IMR-90 (cell line): ENCODE results near the gene SLC37A1. TPM values are rescaled to one million over a fixed set of nuclear protein-coding genes. Genes with fewer than 3 reads are reported as not detected.

ENCODE experiments used
- ATAC-seq: fragments of 200-7000 bp; cut with Tn5 transposase; 2 replicates; pipeline ENCODE4 v1.9.1; 2020; ENCODE audit warnings: low read depth, mild to moderate bottlenecking, moderate library complexity
- BruUV-seq: library from RNA; stranded (reverse); fragments of 400-500 nt; replicated peaks from 2 replicates; lab custom pipeline; 2021; lab: Mats Ljungman, UMichigan
- CTCF ChIA-PET: fragments of 300-600 bp; formaldehyde crosslinking; extraction: SDS; loops from one replicate; lab custom pipeline; 2021; ENCODE audit warnings: antibody characterized with exemption; lab: Yijun Ruan, JAX
- POLR2A ChIA-PET: fragments of 300-600 bp; sonication (Branson Sonifier 250); formaldehyde crosslinking; loops from one replicate; lab custom pipeline; 2022; ENCODE audit warnings: antibody characterized with exemption; ENCODE audit not compliant: unreplicated experiment; lab: Charles Lee
- DNase-seq: peaks from one replicate; pipeline ENCODE4 v3.0.0; 2013
- H2AFZ ChIP-seq: replicated peaks from 2 replicates; pipeline ENCODE3; 2013; ENCODE audit warnings: low read length, mild to moderate bottlenecking; ENCODE audit not compliant: poor library complexity
- H2AK5ac ChIP-seq: 2 replicates; pipeline ENCODE4 v1.6.1; 2013; ENCODE audit warnings: low read depth, low read length, inconsistent platforms
- H2AK9ac ChIP-seq: replicated peaks from 2 replicates; pipeline ENCODE3; 2013; ENCODE audit warnings: mild to moderate bottlenecking, low read depth, low read length, moderate library complexity; ENCODE audit not compliant: poor library complexity
- H2BK120ac ChIP-seq: 2 replicates; pipeline ENCODE4 v1.6.1; 2013; ENCODE audit warnings: low read depth, low read length, inconsistent platforms
- H2BK15ac ChIP-seq: 3 replicates; pipeline ENCODE4 v1.6.1; 2013; ENCODE audit warnings: low read depth, low read length, inconsistent platforms
- H2BK20ac ChIP-seq: 2 replicates; pipeline ENCODE4 v1.6.1; 2013; ENCODE audit warnings: low read depth, mild to moderate bottlenecking, inconsistent platforms, low read length, moderate library complexity
- H2BK5ac ChIP-seq: 2 replicates; pipeline ENCODE4 v1.6.1; 2013; ENCODE audit warnings: mild to moderate bottlenecking, low read depth, low read length, inconsistent platforms; ENCODE audit not compliant: poor library complexity, severe bottlenecking
- H3K14ac ChIP-seq: replicated peaks from 2 replicates; pipeline ENCODE4 v1.6.1; 2013; ENCODE audit warnings: low read depth, low read length, inconsistent platforms
- H3K18ac ChIP-seq: 2 replicates; pipeline ENCODE4 v1.6.1; 2013; ENCODE audit warnings: low read depth, low read length, control low read depth
- H3K23ac ChIP-seq: 2 replicates; pipeline ENCODE4 v1.6.1; 2013; ENCODE audit warnings: low read depth, low read length, inconsistent platforms
- H3K27ac ChIP-seq: 2 replicates; pipeline ENCODE4 v1.5.1; 2013; ENCODE audit warnings: mild to moderate bottlenecking, control low read depth, low read length; ENCODE audit not compliant: insufficient read depth
- H3K27me3 ChIP-seq: 2 replicates; pipeline ENCODE4 v1.6.1; 2013; ENCODE audit warnings: low read length; ENCODE audit not compliant: control insufficient read depth, insufficient read depth
- H3K36me3 ChIP-seq: 2 replicates; pipeline ENCODE4 v1.6.1; 2013; ENCODE audit warnings: low read length, mixed read lengths; ENCODE audit not compliant: control insufficient read depth, insufficient read depth
- H3K4ac ChIP-seq: 2 replicates; pipeline ENCODE4 v1.6.1; 2013; ENCODE audit warnings: low read depth, low read length, inconsistent platforms
- H3K4me1 ChIP-seq: 2 replicates; pipeline ENCODE4 v1.6.1; 2013; ENCODE audit warnings: low read length, mixed read lengths; ENCODE audit not compliant: control insufficient read depth, insufficient read depth
- H3K4me2 ChIP-seq: 2 replicates; pipeline ENCODE4 v1.6.1; 2013; ENCODE audit warnings: low read depth, mild to moderate bottlenecking, control low read depth, low read length, moderate library complexity
- H3K4me3 ChIP-seq: 2 replicates; pipeline ENCODE4 v1.5.1; 2013; ENCODE audit warnings: low read depth, mild to moderate bottlenecking, control low read depth, low read length, moderate library complexity; ENCODE audit not compliant: insufficient read depth
- H3K56ac ChIP-seq: 2 replicates; pipeline ENCODE4 v1.6.1; 2013; ENCODE audit warnings: low read length, inconsistent platforms; ENCODE audit not compliant: insufficient read depth; ENCODE audit errors: extremely low read depth
- H3K79me1 ChIP-seq, 2 experiments: 2 replicates each; pipeline ENCODE4 v1.6.1; 2013; ENCODE audit warnings: low read length in 2 of 2, inconsistent platforms in 1 of 2, low read depth in 1 of 2
- H3K9ac ChIP-seq: 2 replicates; pipeline ENCODE4 v1.6.1; 2013; ENCODE audit warnings: low read depth, low read length, control low read depth
- H3K9me1 ChIP-seq: 2 replicates; pipeline ENCODE4 v1.6.1; 2013; ENCODE audit warnings: low read length, inconsistent platforms; ENCODE audit not compliant: insufficient read depth
- H3K9me3 ChIP-seq: 2 replicates; pipeline ENCODE4 v1.6.1; 2013; ENCODE audit warnings: low read length; ENCODE audit not compliant: control insufficient read depth, insufficient read depth
- H4K20me1 ChIP-seq: 2 replicates; pipeline ENCODE4 v1.6.1; 2013; ENCODE audit warnings: low read length, inconsistent platforms; ENCODE audit not compliant: insufficient read depth
- H4K5ac ChIP-seq: 2 replicates; pipeline ENCODE4 v1.6.1; 2013; ENCODE audit warnings: mild to moderate bottlenecking, low read depth, low read length, control low read depth
- H4K8ac ChIP-seq, 2 experiments: 2 replicates each; pipeline ENCODE4 v1.6.1; 2013; ENCODE audit warnings: low read depth in 2 of 2, low read length in 2 of 2, control low read depth in 1 of 2, inconsistent platforms in 1 of 2
- H4K91ac ChIP-seq: 2 replicates; pipeline ENCODE4 v1.6.1; 2013; ENCODE audit warnings: low read depth, low read length, inconsistent platforms; ENCODE audit not compliant: insufficient read depth
- BHLHE40 ChIP-seq: fragments of 150-350 bp; IDR thresholded peaks from 2 replicates; pipeline ENCODE4 v1.6.1; 2016; ENCODE audit warnings: mild to moderate bottlenecking, low read depth, low read length
- CEBPB ChIP-seq: IDR thresholded peaks from 2 replicates; pipeline ENCODE4 v1.6.1; 2012; ENCODE audit warnings: low read depth, low read length, improper control_type of control experiment
- CHD1 ChIP-seq: IDR thresholded peaks from 2 replicates; pipeline ENCODE4 v1.6.1; 2012; ENCODE audit warnings: low read depth, low read length, improper control_type of control experiment
- CTCF ChIP-seq: conservative IDR thresholded peaks from 2 replicates; pipeline ENCODE4 v1.5.1; 2012; ENCODE audit warnings: mild to moderate bottlenecking, low read depth, low read length, improper control_type of control experiment
- ELK1 ChIP-seq: fragments of 150-350 bp; IDR thresholded peaks from 2 replicates; pipeline ENCODE4 v1.6.1; 2016; ENCODE audit warnings: low read depth, mild to moderate bottlenecking, low read length, moderate library complexity, borderline replicate concordance
- FOS ChIP-seq: fragments of 150-350 bp; IDR thresholded peaks from 2 replicates; pipeline ENCODE4 v1.6.1; 2016; ENCODE audit warnings: low read depth, low read length
- MAFK ChIP-seq: IDR thresholded peaks from 2 replicates; pipeline ENCODE4 v1.6.1; 2012; ENCODE audit warnings: low read depth, low read length, improper control_type of control experiment
- MAZ ChIP-seq: IDR thresholded peaks from 2 replicates; pipeline ENCODE4 v1.6.1; 2012; ENCODE audit warnings: low read depth, mild to moderate bottlenecking, low read length, improper control_type of control experiment, moderate library complexity, borderline replicate concordance
- MXI1 ChIP-seq: IDR thresholded peaks from 2 replicates; pipeline ENCODE4 v1.6.1; 2012; ENCODE audit warnings: low read depth, mild to moderate bottlenecking, low read length, moderate library complexity, borderline replicate concordance
- NFE2L2 ChIP-seq: fragments of 150-350 bp; IDR thresholded peaks from 2 replicates; pipeline ENCODE4 v1.6.1; 2016; ENCODE audit warnings: low read depth, mild to moderate bottlenecking, low read length
- POLR2A ChIP-seq: IDR thresholded peaks from 2 replicates; pipeline ENCODE4 v1.6.1; 2012; ENCODE audit warnings: mild to moderate bottlenecking, low read depth, low read length
- RAD21 ChIP-seq: IDR thresholded peaks from 2 replicates; pipeline ENCODE4 v1.6.1; 2012; ENCODE audit warnings: low read length, improper control_type of control experiment
- RCOR1 ChIP-seq: IDR thresholded peaks from 2 replicates; pipeline ENCODE4 v1.6.1; 2012; ENCODE audit warnings: mild to moderate bottlenecking, low read length, improper control_type of control experiment; ENCODE audit not compliant: insufficient replicate concordance
- RFX5 ChIP-seq: IDR thresholded peaks from 2 replicates; pipeline ENCODE4 v1.8.0; 2012; ENCODE audit warnings: low read depth, mild to moderate bottlenecking, low read length, moderate library complexity
- USF2 ChIP-seq: fragments of 150-350 bp; IDR thresholded peaks from 2 replicates; pipeline ENCODE4 v1.6.1; 2017; ENCODE audit warnings: mild to moderate bottlenecking, antibody characterized with exemption, low read length, low read depth
- WGBS, 2 experiments: methylation state at CpG; one replicate each; pipeline versions ENCODE4 v1.1.5 to v1.1.7; 2013; ENCODE audit warnings: missing lambda C conversion rate in 2 of 2; ENCODE audit not compliant: insufficient read length in 1 of 2; ENCODE audit errors: extremely low coverage in 2 of 2; 5-methylcytosine and 5-hydroxymethylcytosine counted together
- dilution Hi-C: fragments of 300-500 bp; cut with HindIII; formaldehyde crosslinking; loops from one replicate; pipeline ENCODE4 v1.14.3; 2018; ENCODE audit warnings: low sequenced_read_pairs; ENCODE audit not compliant: unreplicated experiment
- in situ Hi-C: fragments of 300-500 bp; cut with MboI; formaldehyde crosslinking; loops from 3 replicates; pipeline ENCODE4 v1.14.3; 2019; ENCODE audit warnings: low sequenced_read_pairs, inconsistent platforms, mixed read lengths
- intact Hi-C: fragments of 100-400 bp; cut with micrococcal nuclease; formaldehyde crosslinking; loops from 2 replicates; pipeline ENCODE4 v1.10.0; 2022
- polyA plus RNA-seq, 3 experiments: library from polyadenylated mRNA; depleted of rRNA; stranded (reverse); fragments of >200 nt; gene quantifications; 2 replicates each; pipeline ENCODE4 v1.2.3, GENCODE V29; 2012; ENCODE audit warnings: low replicate concordance in 1 of 3
- total RNA-seq: library from RNA; depleted of rRNA; stranded (reverse); fragments of >200 nt; gene quantifications from 2 replicates; pipeline ENCODE4 v1.2.3, GENCODE V29; 2012

The SLC37A1 gene
- total and polyA plus RNA-seq, 2 of the 4 experiments (the other 2 are of a cell fraction), result 0.36 to 0.48 TPM

- Histone ChIP-seq H3K9me1 (no peaks in the 10 kb centered on the region), H2BK15ac (no peak overlapping the region), H3K9me3 (no peaks in the 10 kb centered on the region), H3K18ac (no peak overlapping the region), H3K4ac (no peak overlapping the region), H4K5ac (no peak overlapping the region), H2BK5ac (no peak overlapping the region), H3K14ac (no peak overlapping the region), H3K23ac (no peak overlapping the region), H4K8ac (no peak overlapping the region), H3K27me3 (peaks cover 5% of the 10 kb centered on the region; the same call in 1 of the 2 replicates), H3K4me2 (no peak overlapping the region), H3K56ac (no peak overlapping the region), H3K79me1 (no peaks in the 10 kb centered on the region), H3K36me3 (no peaks in the 10 kb centered on the region), H3K4me1 (no peaks in the 10 kb centered on the region), H2BK20ac (no peak overlapping the region), H2AK5ac (no peak overlapping the region), H3K27ac (no peak overlapping the region), H3K4me3 (no peak overlapping the region), H2AFZ (no peak overlapping the region), H2AK9ac (no peak overlapping the region), H4K20me1 (no peaks in the 10 kb centered on the region), H3K9ac (no peak overlapping the region), H4K91ac (no peak overlapping the region), H2BK120ac (no peak overlapping the region)
- DNase-seq (no peak), ATAC-seq (no peak)
- no peak for TF ChIP-seq RFX5
- TF ChIP-seq MAFK, result no peak
- TF ChIP-seq MAZ, result no peak
- no peak for TF ChIP-seq BHLHE40
- no peak for TF ChIP-seq NFE2L2
- TF ChIP-seq RAD21, result no peak
- TF ChIP-seq MXI1, result no peak
- no peak for TF ChIP-seq USF2
- TF ChIP-seq FOS, result no peak
- TF ChIP-seq RCOR1, result no peak
- TF ChIP-seq POLR2A, result no peak
- no peak for TF ChIP-seq CEBPB
- no peak for TF ChIP-seq CHD1
- TF ChIP-seq CTCF, result no peak
- TF ChIP-seq ELK1, result no peak
- ChIA-PET CTCF (no interaction called here), POLR2A (no interaction called here)
- dilution Hi-C loops, result no loop called here
- BruUV-seq, result no TSS peak
- intact Hi-C loops, result no loop called here
- WGBS, 2 experiments, result no CpG with 5 or more reads among the region's 6 CpGs
- in situ Hi-C loops, result no loop called here
These were observed 42.8 kb downstream of the SLC37A1 start for GRCh38 chr21:42556476-42556875.
